Smooth muscle cell (in vitro differentiated cells): ENCODE measurements around the gene ADRM1. TPM values are rescaled to one million over a fixed set of nuclear protein-coding genes. Genes with fewer than 3 reads are reported as not detected.

Source experiments
- DNase-seq: peaks from one replicate; lab custom pipeline; 2025; ENCODE audit not compliant: unreplicated experiment; lab: John Stamatoyannopoulos, UW
- H2AFZ ChIP-seq: fragments of 200-600 bp; sonication (generic); 2 replicates; pipeline ENCODE4 v1.6.0; 2016; ENCODE audit warnings: antibody characterized with exemption, low read depth, mild to moderate bottlenecking
- H3F3A ChIP-seq: fragments of 200-600 bp; sonication (generic); 2 replicates; pipeline ENCODE4 v1.6.0; 2017; ENCODE audit warnings: antibody characterized with exemption, low read depth
- H3K27ac ChIP-seq: fragments of 200-600 bp; sonication (generic); 2 replicates; pipeline ENCODE4 v1.5.1; 2016; ENCODE audit warnings: low read depth, mild to moderate bottlenecking
- H3K27me3 ChIP-seq: fragments of 200-600 bp; sonication (generic); 2 replicates; pipeline ENCODE4 v1.6.1; 2016; ENCODE audit warnings: low read depth, mild to moderate bottlenecking
- H3K36me3 ChIP-seq: fragments of 200-600 bp; sonication (generic); 2 replicates; pipeline ENCODE4 v1.5.1; 2016; ENCODE audit warnings: low read depth
- H3K4me1 ChIP-seq: fragments of 200-600 bp; sonication (generic); 2 replicates; pipeline ENCODE4 v1.5.1; 2016; ENCODE audit warnings: low read depth
- H3K4me2 ChIP-seq: fragments of 200-600 bp; sonication (generic); 2 replicates; pipeline ENCODE4 v1.6.0; 2016; ENCODE audit warnings: mild to moderate bottlenecking
- H3K4me3 ChIP-seq: fragments of 200-600 bp; sonication (generic); 2 replicates; pipeline ENCODE4 v1.5.1; 2016; ENCODE audit warnings: mild to moderate bottlenecking
- H3K79me2 ChIP-seq: fragments of 200-600 bp; sonication (generic); 2 replicates; pipeline ENCODE4 v1.6.0; 2016; ENCODE audit warnings: low read depth, mild to moderate bottlenecking
- H3K9ac ChIP-seq: fragments of 200-600 bp; sonication (generic); 2 replicates; pipeline ENCODE4 v1.6.0; 2016; ENCODE audit warnings: low read depth
- H3K9me3 ChIP-seq: fragments of 200-600 bp; sonication (generic); replicated peaks from 2 replicates; pipeline ENCODE4 v1.5.1; 2016; ENCODE audit warnings: low read depth
- H4K20me1 ChIP-seq: fragments of 200-600 bp; sonication (generic); 2 replicates; pipeline ENCODE4 v1.6.0; 2016; ENCODE audit warnings: low read depth
- WGBS: methylation state at CpG from one replicate; pipeline ENCODE4 v1.1.7; 2016; ENCODE audit warnings: low lambda C conversion rate; 5-methylcytosine and 5-hydroxymethylcytosine counted together
- polyA plus RNA-seq: library from polyadenylated mRNA; unstranded; fragments of >200 nt; fragmentation: Nextera tagmentation; extraction: Ambion mirVana; gene quantifications from 2 replicates; pipeline ENCODE4 v1.2.1, GENCODE V29; 2016
- total RNA-seq: library from RNA; depleted of rRNA; stranded (reverse); fragments of >200 nt; gene quantifications from 2 replicates; pipeline ENCODE4 v1.2.3, GENCODE V29; 2014
- TF ChIP-seq, protein P1 (sequence below): fragments of 200-600 bp; sonication (generic); IDR thresholded peaks from 2 replicates; pipeline ENCODE4 v1.5.1; 2017; ENCODE audit warnings: borderline replicate concordance, mild to moderate bottlenecking, antibody characterized with exemption; ENCODE audit not compliant: insufficient read depth, poor library complexity, severe bottlenecking

The ADRM1 gene
- total and polyA plus RNA-seq, 2 experiments from 2014 or later = 101 to 121 TPM

DNA sequence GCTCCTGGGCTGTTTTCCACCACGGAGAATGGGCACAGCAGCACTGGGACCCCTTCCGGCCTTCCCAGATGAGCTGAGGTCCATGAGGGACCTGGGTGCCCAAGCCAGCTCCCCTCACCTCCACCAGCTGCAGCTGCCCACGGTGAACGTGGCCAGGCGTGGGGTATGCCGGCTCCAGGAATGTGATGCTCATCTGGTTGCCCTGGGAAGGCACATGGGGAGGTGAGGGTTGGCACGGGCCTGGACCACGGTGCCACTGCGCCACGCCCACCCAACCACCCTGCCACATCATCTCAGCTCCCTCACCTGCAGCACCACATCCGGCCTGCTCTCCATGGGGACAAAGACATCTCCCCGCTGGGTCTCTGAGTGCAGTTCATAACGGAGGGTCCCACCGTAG is 23.8 kb downstream of the ADRM1 start:
- no peaks in the 10 kb centered on the region for H3K27me3 ChIP-seq
- 92% methylated on average over 12 of the region's 14 CpGs for WGBS
- no peaks in the 10 kb centered on the region for H3F3A ChIP-seq
- H3K27ac ChIP-seq = no peak overlapping the region
- no peak overlapping the region for H3K4me2 ChIP-seq
- no peaks in the 10 kb centered on the region for H3K36me3 ChIP-seq
- no peak overlapping the region for H2AFZ ChIP-seq
- no peak for DNase-seq
- no peaks in the 10 kb centered on the region for H3K4me1 ChIP-seq
- H3K9me3 ChIP-seq = no peaks in the 10 kb centered on the region
- no peaks in the 10 kb centered on the region for H4K20me1 ChIP-seq
- TF ChIP-seq, protein P1, sequence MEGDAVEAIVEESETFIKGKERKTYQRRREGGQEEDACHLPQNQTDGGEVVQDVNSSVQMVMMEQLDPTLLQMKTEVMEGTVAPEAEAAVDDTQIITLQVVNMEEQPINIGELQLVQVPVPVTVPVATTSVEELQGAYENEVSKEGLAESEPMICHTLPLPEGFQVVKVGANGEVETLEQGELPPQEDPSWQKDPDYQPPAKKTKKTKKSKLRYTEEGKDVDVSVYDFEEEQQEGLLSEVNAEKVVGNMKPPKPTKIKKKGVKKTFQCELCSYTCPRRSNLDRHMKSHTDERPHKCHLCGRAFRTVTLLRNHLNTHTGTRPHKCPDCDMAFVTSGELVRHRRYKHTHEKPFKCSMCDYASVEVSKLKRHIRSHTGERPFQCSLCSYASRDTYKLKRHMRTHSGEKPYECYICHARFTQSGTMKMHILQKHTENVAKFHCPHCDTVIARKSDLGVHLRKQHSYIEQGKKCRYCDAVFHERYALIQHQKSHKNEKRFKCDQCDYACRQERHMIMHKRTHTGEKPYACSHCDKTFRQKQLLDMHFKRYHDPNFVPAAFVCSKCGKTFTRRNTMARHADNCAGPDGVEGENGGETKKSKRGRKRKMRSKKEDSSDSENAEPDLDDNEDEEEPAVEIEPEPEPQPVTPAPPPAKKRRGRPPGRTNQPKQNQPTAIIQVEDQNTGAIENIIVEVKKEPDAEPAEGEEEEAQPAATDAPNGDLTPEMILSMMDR = no peak
- H3K4me3 ChIP-seq = no peak overlapping the region
- no peaks in the 10 kb centered on the region for H3K79me2 ChIP-seq
- H3K9ac ChIP-seq = no peak overlapping the region

DNA sequence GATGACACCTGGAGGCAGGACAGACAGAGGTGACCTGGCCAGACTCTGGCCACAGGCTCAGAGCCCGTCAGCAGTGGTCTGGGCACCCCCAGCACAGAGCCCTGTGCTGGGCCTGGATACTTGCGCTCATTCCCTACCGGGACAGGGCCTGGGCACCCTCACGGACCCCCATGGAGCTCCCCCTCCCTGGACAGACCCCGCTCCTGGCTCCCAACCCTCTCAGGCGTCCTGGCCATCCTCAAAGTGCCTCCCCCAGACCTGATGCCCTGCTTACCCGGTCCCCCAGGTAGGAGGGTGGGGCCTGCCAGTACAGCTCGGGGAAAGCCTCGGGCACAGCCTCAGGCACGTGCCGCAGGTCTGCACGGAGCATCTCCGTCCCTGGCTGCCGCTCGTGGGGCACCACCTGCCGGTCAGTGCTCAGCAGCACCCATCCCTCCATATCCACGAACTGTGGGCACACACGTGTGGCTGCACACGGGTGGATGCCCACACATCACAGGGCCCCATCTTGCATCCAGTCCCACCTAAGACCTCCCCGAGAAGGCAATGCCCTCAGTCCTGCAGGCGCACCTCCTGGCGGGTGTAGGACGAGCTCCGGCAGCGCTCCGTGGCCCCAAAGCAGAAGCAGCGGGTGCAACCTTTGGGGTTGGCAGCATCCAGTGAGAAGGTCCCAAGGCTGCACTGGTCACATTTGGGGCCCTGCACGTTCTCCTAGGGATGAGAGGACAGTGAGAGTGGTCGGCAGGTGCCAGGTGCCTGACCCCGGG is 24.3 kb downstream of the ADRM1 start:
- Histone ChIP-seq H3K4me1 (no peaks in the 10 kb centered on the region), H3F3A (no peaks in the 10 kb centered on the region), H3K4me2 (no peak overlapping the region), H4K20me1 (no peaks in the 10 kb centered on the region), H2AFZ (no peak overlapping the region), H3K79me2 (no peaks in the 10 kb centered on the region), H3K27me3 (no peaks in the 10 kb centered on the region), H3K9me3 (no peaks in the 10 kb centered on the region), H3K4me3 (no peak overlapping the region), H3K27ac (no peak overlapping the region), H3K9ac (no peak overlapping the region), H3K36me3 (no peaks in the 10 kb centered on the region)
- TF ChIP-seq, protein P1 = no peak
- no peak for DNase-seq
- WGBS = 90% methylated on average over 26 of the region's 30 CpGs

DNA sequence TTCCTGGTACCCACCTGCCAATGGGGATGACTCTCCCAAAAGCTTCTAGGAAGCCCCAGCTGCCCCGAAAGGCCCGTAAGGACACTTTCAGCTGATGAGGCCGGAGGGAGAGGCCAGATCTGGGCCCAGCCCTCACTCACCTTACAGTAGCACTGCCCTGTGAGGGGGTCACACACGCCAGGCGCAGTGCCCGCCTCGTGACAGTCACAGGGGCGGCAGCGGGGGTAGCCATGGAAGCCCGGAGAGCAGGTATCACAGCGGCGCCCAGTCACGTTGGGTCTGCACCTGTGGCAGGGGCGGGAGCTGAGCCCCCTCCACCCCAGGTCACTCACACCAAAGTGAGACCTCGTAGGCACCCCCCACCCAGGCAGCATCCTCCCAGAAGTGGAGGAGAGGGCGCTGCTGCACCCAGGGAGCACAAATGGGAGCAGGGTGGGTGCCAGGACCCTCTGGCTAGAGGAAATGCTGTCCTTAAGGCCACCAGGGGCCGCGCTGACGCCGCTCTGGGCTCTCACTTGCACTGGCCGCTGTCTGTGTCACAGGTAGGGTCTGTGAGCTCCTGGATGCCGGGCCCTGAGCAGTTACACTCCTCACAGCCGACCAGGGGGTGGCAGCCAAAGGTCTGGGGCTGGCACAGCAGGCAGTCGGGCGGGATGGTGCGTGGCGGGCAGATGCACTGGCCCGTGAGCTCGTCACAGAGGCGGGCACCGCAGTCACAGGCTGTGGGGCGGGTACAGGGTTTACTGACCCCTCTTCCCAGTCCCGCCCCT is 25.1 kb downstream of the ADRM1 start:
- H3K4me1 ChIP-seq = no peaks in the 10 kb centered on the region
- H3K27ac ChIP-seq = no peak overlapping the region
- no peak overlapping the region for H3K9ac ChIP-seq
- H3K9me3 ChIP-seq = no peaks in the 10 kb centered on the region
- WGBS = 94% methylated on average over 33 of the region's 33 CpGs
- TF ChIP-seq, protein P1 = no peak
- H3K4me3 ChIP-seq = no peak overlapping the region
- H3K36me3 ChIP-seq = no peaks in the 10 kb centered on the region
- DNase-seq = no peak
- H4K20me1 ChIP-seq = no peaks in the 10 kb centered on the region
- H3F3A ChIP-seq = no peaks in the 10 kb centered on the region
- no peak overlapping the region for H2AFZ ChIP-seq
- no peaks in the 10 kb centered on the region for H3K27me3 ChIP-seq
- no peak overlapping the region for H3K4me2 ChIP-seq
- H3K79me2 ChIP-seq = no peaks in the 10 kb centered on the region
